Uterus (tissue), 2 donors: Measurements from ENCODE around the gene TH.

Experiments
- CTCF ChIP-seq, 4 experiments: fragments of 200-600 bp in 2 of 4; fragments of 450-650 bp in 2 of 4; sonication (generic) in 2 of 4; IDR thresholded peaks; one replicate each; pipeline ENCODE4 v1.5.1; 2016 to 2019; ENCODE audit warnings: antibody characterized with exemption in 4 of 4, mild to moderate bottlenecking in 2 of 4, moderate library complexity in 1 of 4
- POLR2A ChIP-seq, 2 donors: fragments of 450-650 bp; IDR thresholded peaks; one replicate each; pipeline ENCODE4 v1.6.1; 2016; ENCODE audit warnings: antibody characterized with exemption in 2 of 2, mild to moderate bottlenecking in 1 of 2, moderate library complexity in 1 of 2

- TF ChIP-seq CTCF (IDR thresholded peaks at IDR 0.05) (no peak), POLR2A (IDR thresholded peaks at IDR 0.05) (no peak)
Observed at GRCh38 chr11:2220173-2220771, 48.7 kb upstream of the TH start.
